H1 (cell line): ENCODE results near the gene CNNM4. TPM values are rescaled to one million over a fixed set of nuclear protein-coding genes. Genes with fewer than 3 reads are reported as not detected.

Experiments used
- ASH2L ChIP-seq: fragments of 200-600, 300-600 bp; sonication (generic); IDR thresholded peaks from one replicate; pipeline ENCODE4 v1.7.1; 2017; ENCODE audit warnings: low read length
- EP300 ChIP-seq, 2 experiments: IDR thresholded peaks; 1 replicate in 1 of 2; 2 replicates in 1 of 2; pipeline ENCODE4 v1.6.1; 2011 to 2012; ENCODE audit warnings: low read depth in 2 of 2, low read length in 2 of 2, mild to moderate bottlenecking in 2 of 2, borderline replicate concordance in 1 of 2, inconsistent platforms in 1 of 2, moderate library complexity in 1 of 2
- EZH2 ChIP-seq: fragments of 200-600 bp; sonication (generic); IDR thresholded peaks from 2 replicates; pipeline ENCODE4 v1.7.1; 2012; ENCODE audit warnings: low read depth, mild to moderate bottlenecking, moderate library complexity, low read length, inconsistent platforms; ENCODE audit not compliant: severe bottlenecking
- RNF2 ChIP-seq: fragments of 200-900, 300-1000 bp; sonication (generic); IDR thresholded peaks from 2 replicates; pipeline ENCODE4 v1.7.1; 2016; ENCODE audit warnings: borderline replicate concordance, low read depth, mild to moderate bottlenecking, antibody characterized with exemption, low read length; ENCODE audit not compliant: poor library complexity, severe bottlenecking; ENCODE audit errors: missing control alignments
- polyA plus RNA-seq, 7 experiments: library from polyadenylated mRNA; depleted of rRNA in 3 of 7; stranded (reverse) in 5 of 7; unstranded in 2 of 7; fragments of >200 nt in 5 of 7; fragments of 200-250 nt in 2 of 7; gene quantifications; 1 replicate in 5 of 7; 2 replicates in 1 of 7; 4 replicates in 1 of 7; pipeline versions ENCODE4 v1.2.1 to v1.2.3, GENCODE V29; 2011 to 2013; ENCODE audit warnings: missing spikeins in 2 of 7, mixed read lengths in 2 of 7
- total RNA-seq: library from RNA; stranded (reverse); fragmentation: NEBNext Ultra II Directional; extraction: Animal tissue kit (Norgen Biotek cat#: 25700); gene quantifications from 2 replicates; pipeline ENCODE4 v1.2.1, GENCODE V29; 2021
- TF ChIP-seq, protein P1 (sequence below): IDR thresholded peaks from 2 replicates; pipeline ENCODE4 v1.6.1; 2011; ENCODE audit warnings: low read length, improper control_type of control experiment
- TF ChIP-seq, protein P2 (sequence below): IDR thresholded peaks from 2 replicates; pipeline ENCODE4 v1.6.1; 2011; ENCODE audit warnings: low read depth, mild to moderate bottlenecking, low read length; ENCODE audit not compliant: insufficient read depth

Gene CNNM4
- total and polyA plus RNA-seq, 2 of the 8 experiments (the other 6 are each of a cell fraction or from before 2014, with no cell fraction given) = 10.3 to 11.0 TPM

DNA sequence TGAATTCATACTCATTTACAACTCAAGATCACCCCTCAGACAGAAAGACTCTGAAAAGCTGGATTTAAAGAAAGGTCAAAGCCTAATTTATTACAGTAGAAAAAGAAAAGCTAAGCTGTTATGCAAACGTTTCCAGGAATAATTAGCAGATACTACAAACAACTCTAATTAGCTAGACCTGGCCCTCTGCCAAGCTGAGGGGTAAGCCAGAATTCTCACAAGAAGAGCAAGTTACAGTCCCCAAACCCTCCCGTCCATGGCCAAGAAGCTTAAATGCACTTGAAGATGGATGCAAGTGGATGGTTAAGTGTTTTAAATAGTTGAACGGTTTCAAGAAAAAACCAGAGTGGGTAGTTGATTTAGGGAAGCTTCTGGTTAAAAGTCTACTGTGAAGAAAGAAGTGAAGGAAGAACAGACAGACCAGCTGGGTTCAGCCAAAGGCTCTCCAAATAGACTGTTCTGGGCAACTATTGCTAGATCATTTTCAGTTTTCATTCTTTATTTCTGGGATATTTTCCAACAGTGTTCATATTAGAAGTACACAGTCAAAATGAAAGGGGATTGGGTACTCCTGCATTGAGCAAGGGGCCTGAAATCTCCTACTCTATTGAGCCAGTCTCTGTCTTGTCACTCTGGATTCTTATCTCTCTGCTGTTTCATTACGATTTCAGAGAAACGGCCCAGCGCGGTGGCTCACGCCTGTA, 25.7 kb upstream of the CNNM4 start (continued):
- no peak for TF ChIP-seq RNF2
- TF ChIP-seq, protein P1, sequence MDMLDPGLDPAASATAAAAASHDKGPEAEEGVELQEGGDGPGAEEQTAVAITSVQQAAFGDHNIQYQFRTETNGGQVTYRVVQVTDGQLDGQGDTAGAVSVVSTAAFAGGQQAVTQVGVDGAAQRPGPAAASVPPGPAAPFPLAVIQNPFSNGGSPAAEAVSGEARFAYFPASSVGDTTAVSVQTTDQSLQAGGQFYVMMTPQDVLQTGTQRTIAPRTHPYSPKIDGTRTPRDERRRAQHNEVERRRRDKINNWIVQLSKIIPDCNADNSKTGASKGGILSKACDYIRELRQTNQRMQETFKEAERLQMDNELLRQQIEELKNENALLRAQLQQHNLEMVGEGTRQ = no peak
- TF ChIP-seq EZH2 = no peak
- TF ChIP-seq EP300 (IDR thresholded peaks at IDR 0.05; ENCODE audit: borderline replicate concordance in 1 of 2, low read depth in 2 of 2, low read length in 2 of 2) = no peak
- TF ChIP-seq ASH2L = no peak
- TF ChIP-seq, protein P2, sequence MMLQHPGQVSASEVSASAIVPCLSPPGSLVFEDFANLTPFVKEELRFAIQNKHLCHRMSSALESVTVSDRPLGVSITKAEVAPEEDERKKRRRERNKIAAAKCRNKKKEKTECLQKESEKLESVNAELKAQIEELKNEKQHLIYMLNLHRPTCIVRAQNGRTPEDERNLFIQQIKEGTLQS = no peak
- TF ChIP-seq, all 59 proteins: peak for 0
